IMR-90 (cell line): ENCODE data around the gene LRP6. TPM values are rescaled to one million over a fixed set of nuclear protein-coding genes. Genes with fewer than 3 reads are reported as not detected.

Source experiments
- ATAC-seq: fragments of 200-7000 bp; cut with Tn5 transposase; 2 replicates; pipeline ENCODE4 v1.9.1; 2020; ENCODE audit warnings: low read depth, mild to moderate bottlenecking, moderate library complexity
- BruUV-seq: library from RNA; stranded (reverse); fragments of 400-500 nt; replicated peaks from 2 replicates; lab custom pipeline; 2021; lab: Mats Ljungman, UMichigan
- CTCF ChIA-PET: fragments of 300-600 bp; formaldehyde crosslinking; extraction: SDS; loops from one replicate; lab custom pipeline; 2021; ENCODE audit warnings: antibody characterized with exemption; lab: Yijun Ruan, JAX
- POLR2A ChIA-PET: fragments of 300-600 bp; sonication (Branson Sonifier 250); formaldehyde crosslinking; loops from one replicate; lab custom pipeline; 2022; ENCODE audit warnings: antibody characterized with exemption; ENCODE audit not compliant: unreplicated experiment; lab: Charles Lee
- DNase-seq: peaks from one replicate; pipeline ENCODE4 v3.0.0; 2013
- H2AFZ ChIP-seq: replicated peaks from 2 replicates; pipeline ENCODE3; 2013; ENCODE audit warnings: low read length, mild to moderate bottlenecking; ENCODE audit not compliant: poor library complexity
- H2AK5ac ChIP-seq: 2 replicates; pipeline ENCODE4 v1.6.1; 2013; ENCODE audit warnings: low read depth, low read length, inconsistent platforms
- H2AK9ac ChIP-seq: replicated peaks from 2 replicates; pipeline ENCODE3; 2013; ENCODE audit warnings: mild to moderate bottlenecking, low read depth, low read length, moderate library complexity; ENCODE audit not compliant: poor library complexity
- H2BK120ac ChIP-seq: 2 replicates; pipeline ENCODE4 v1.6.1; 2013; ENCODE audit warnings: low read depth, low read length, inconsistent platforms
- H2BK15ac ChIP-seq: 3 replicates; pipeline ENCODE4 v1.6.1; 2013; ENCODE audit warnings: low read depth, low read length, inconsistent platforms
- H2BK20ac ChIP-seq: 2 replicates; pipeline ENCODE4 v1.6.1; 2013; ENCODE audit warnings: low read depth, mild to moderate bottlenecking, inconsistent platforms, low read length, moderate library complexity
- H2BK5ac ChIP-seq: 2 replicates; pipeline ENCODE4 v1.6.1; 2013; ENCODE audit warnings: mild to moderate bottlenecking, low read depth, low read length, inconsistent platforms; ENCODE audit not compliant: poor library complexity, severe bottlenecking
- H3K14ac ChIP-seq: replicated peaks from 2 replicates; pipeline ENCODE4 v1.6.1; 2013; ENCODE audit warnings: low read depth, low read length, inconsistent platforms
- H3K18ac ChIP-seq: 2 replicates; pipeline ENCODE4 v1.6.1; 2013; ENCODE audit warnings: low read depth, low read length, control low read depth
- H3K23ac ChIP-seq: 2 replicates; pipeline ENCODE4 v1.6.1; 2013; ENCODE audit warnings: low read depth, low read length, inconsistent platforms
- H3K27ac ChIP-seq: 2 replicates; pipeline ENCODE4 v1.5.1; 2013; ENCODE audit warnings: mild to moderate bottlenecking, control low read depth, low read length; ENCODE audit not compliant: insufficient read depth
- H3K27me3 ChIP-seq: 2 replicates; pipeline ENCODE4 v1.6.1; 2013; ENCODE audit warnings: low read length; ENCODE audit not compliant: control insufficient read depth, insufficient read depth
- H3K36me3 ChIP-seq: 2 replicates; pipeline ENCODE4 v1.6.1; 2013; ENCODE audit warnings: low read length, mixed read lengths; ENCODE audit not compliant: control insufficient read depth, insufficient read depth
- H3K4ac ChIP-seq: 2 replicates; pipeline ENCODE4 v1.6.1; 2013; ENCODE audit warnings: low read depth, low read length, inconsistent platforms
- H3K4me1 ChIP-seq: 2 replicates; pipeline ENCODE4 v1.6.1; 2013; ENCODE audit warnings: low read length, mixed read lengths; ENCODE audit not compliant: control insufficient read depth, insufficient read depth
- H3K4me2 ChIP-seq: 2 replicates; pipeline ENCODE4 v1.6.1; 2013; ENCODE audit warnings: low read depth, mild to moderate bottlenecking, control low read depth, low read length, moderate library complexity
- H3K4me3 ChIP-seq: 2 replicates; pipeline ENCODE4 v1.5.1; 2013; ENCODE audit warnings: low read depth, mild to moderate bottlenecking, control low read depth, low read length, moderate library complexity; ENCODE audit not compliant: insufficient read depth
- H3K56ac ChIP-seq: 2 replicates; pipeline ENCODE4 v1.6.1; 2013; ENCODE audit warnings: low read length, inconsistent platforms; ENCODE audit not compliant: insufficient read depth; ENCODE audit errors: extremely low read depth
- H3K79me1 ChIP-seq, 2 experiments: 2 replicates each; pipeline ENCODE4 v1.6.1; 2013; ENCODE audit warnings: low read length in 2 of 2, inconsistent platforms in 1 of 2, low read depth in 1 of 2
- H3K9ac ChIP-seq: 2 replicates; pipeline ENCODE4 v1.6.1; 2013; ENCODE audit warnings: low read depth, low read length, control low read depth
- H3K9me1 ChIP-seq: 2 replicates; pipeline ENCODE4 v1.6.1; 2013; ENCODE audit warnings: low read length, inconsistent platforms; ENCODE audit not compliant: insufficient read depth
- H3K9me3 ChIP-seq: 2 replicates; pipeline ENCODE4 v1.6.1; 2013; ENCODE audit warnings: low read length; ENCODE audit not compliant: control insufficient read depth, insufficient read depth
- H4K20me1 ChIP-seq: 2 replicates; pipeline ENCODE4 v1.6.1; 2013; ENCODE audit warnings: low read length, inconsistent platforms; ENCODE audit not compliant: insufficient read depth
- H4K5ac ChIP-seq: 2 replicates; pipeline ENCODE4 v1.6.1; 2013; ENCODE audit warnings: mild to moderate bottlenecking, low read depth, low read length, control low read depth
- H4K8ac ChIP-seq, 2 experiments: 2 replicates each; pipeline ENCODE4 v1.6.1; 2013; ENCODE audit warnings: low read depth in 2 of 2, low read length in 2 of 2, control low read depth in 1 of 2, inconsistent platforms in 1 of 2
- H4K91ac ChIP-seq: 2 replicates; pipeline ENCODE4 v1.6.1; 2013; ENCODE audit warnings: low read depth, low read length, inconsistent platforms; ENCODE audit not compliant: insufficient read depth
- BHLHE40 ChIP-seq: fragments of 150-350 bp; IDR thresholded peaks from 2 replicates; pipeline ENCODE4 v1.6.1; 2016; ENCODE audit warnings: mild to moderate bottlenecking, low read depth, low read length
- CEBPB ChIP-seq: IDR thresholded peaks from 2 replicates; pipeline ENCODE4 v1.6.1; 2012; ENCODE audit warnings: low read depth, low read length, improper control_type of control experiment
- CHD1 ChIP-seq: IDR thresholded peaks from 2 replicates; pipeline ENCODE4 v1.6.1; 2012; ENCODE audit warnings: low read depth, low read length, improper control_type of control experiment
- CTCF ChIP-seq: conservative IDR thresholded peaks from 2 replicates; pipeline ENCODE4 v1.5.1; 2012; ENCODE audit warnings: mild to moderate bottlenecking, low read depth, low read length, improper control_type of control experiment
- FOS ChIP-seq: fragments of 150-350 bp; IDR thresholded peaks from 2 replicates; pipeline ENCODE4 v1.6.1; 2016; ENCODE audit warnings: low read depth, low read length
- MAFK ChIP-seq: IDR thresholded peaks from 2 replicates; pipeline ENCODE4 v1.6.1; 2012; ENCODE audit warnings: low read depth, low read length, improper control_type of control experiment
- MAZ ChIP-seq: IDR thresholded peaks from 2 replicates; pipeline ENCODE4 v1.6.1; 2012; ENCODE audit warnings: low read depth, mild to moderate bottlenecking, low read length, improper control_type of control experiment, moderate library complexity, borderline replicate concordance
- MXI1 ChIP-seq: IDR thresholded peaks from 2 replicates; pipeline ENCODE4 v1.6.1; 2012; ENCODE audit warnings: low read depth, mild to moderate bottlenecking, low read length, moderate library complexity, borderline replicate concordance
- NFE2L2 ChIP-seq: fragments of 150-350 bp; IDR thresholded peaks from 2 replicates; pipeline ENCODE4 v1.6.1; 2016; ENCODE audit warnings: low read depth, mild to moderate bottlenecking, low read length
- POLR2A ChIP-seq: IDR thresholded peaks from 2 replicates; pipeline ENCODE4 v1.6.1; 2012; ENCODE audit warnings: mild to moderate bottlenecking, low read depth, low read length
- RAD21 ChIP-seq: IDR thresholded peaks from 2 replicates; pipeline ENCODE4 v1.6.1; 2012; ENCODE audit warnings: low read length, improper control_type of control experiment
- RCOR1 ChIP-seq: IDR thresholded peaks from 2 replicates; pipeline ENCODE4 v1.6.1; 2012; ENCODE audit warnings: mild to moderate bottlenecking, low read length, improper control_type of control experiment; ENCODE audit not compliant: insufficient replicate concordance
- RFX5 ChIP-seq: IDR thresholded peaks from 2 replicates; pipeline ENCODE4 v1.8.0; 2012; ENCODE audit warnings: low read depth, mild to moderate bottlenecking, low read length, moderate library complexity
- SMC3 ChIP-seq: fragments of 150-350 bp; IDR thresholded peaks from 2 replicates; pipeline ENCODE4 v1.6.1; 2016; ENCODE audit warnings: low read depth, mild to moderate bottlenecking, antibody characterized with exemption, low read length, moderate library complexity
- USF2 ChIP-seq: fragments of 150-350 bp; IDR thresholded peaks from 2 replicates; pipeline ENCODE4 v1.6.1; 2017; ENCODE audit warnings: mild to moderate bottlenecking, antibody characterized with exemption, low read length, low read depth
- WGBS, 2 experiments: methylation state at CpG; one replicate each; pipeline versions ENCODE4 v1.1.5 to v1.1.7; 2013; ENCODE audit warnings: missing lambda C conversion rate in 2 of 2; ENCODE audit not compliant: insufficient read length in 1 of 2; ENCODE audit errors: extremely low coverage in 2 of 2; 5-methylcytosine and 5-hydroxymethylcytosine counted together
- dilution Hi-C: fragments of 300-500 bp; cut with HindIII; formaldehyde crosslinking; loops from one replicate; pipeline ENCODE4 v1.14.3; 2018; ENCODE audit warnings: low sequenced_read_pairs; ENCODE audit not compliant: unreplicated experiment
- in situ Hi-C: fragments of 300-500 bp; cut with MboI; formaldehyde crosslinking; loops from 3 replicates; pipeline ENCODE4 v1.14.3; 2019; ENCODE audit warnings: low sequenced_read_pairs, inconsistent platforms, mixed read lengths
- intact Hi-C: fragments of 100-400 bp; cut with micrococcal nuclease; formaldehyde crosslinking; loops from 2 replicates; pipeline ENCODE4 v1.10.0; 2022
- polyA plus RNA-seq, 3 experiments: library from polyadenylated mRNA; depleted of rRNA; stranded (reverse); fragments of >200 nt; gene quantifications; 2 replicates each; pipeline ENCODE4 v1.2.3, GENCODE V29; 2012; ENCODE audit warnings: low replicate concordance in 1 of 3
- total RNA-seq: library from RNA; depleted of rRNA; stranded (reverse); fragments of >200 nt; gene quantifications from 2 replicates; pipeline ENCODE4 v1.2.3, GENCODE V29; 2012
- TF ChIP-seq, protein P1 (sequence below): fragments of 150-350 bp; IDR thresholded peaks from 2 replicates; pipeline ENCODE4 v1.6.1; 2016; ENCODE audit warnings: low read depth, mild to moderate bottlenecking, low read length, moderate library complexity, borderline replicate concordance

The LRP6 gene
- total and polyA plus RNA-seq, 2 of the 4 experiments (the other 2 are of a cell fraction) = 14.2 to 32.1 TPM

- no peak overlapping the region for H3K9ac ChIP-seq
- no peaks in the 10 kb centered on the region for H3K4me1 ChIP-seq
- H2BK20ac ChIP-seq = no peak overlapping the region
- H3K4ac ChIP-seq = no peak overlapping the region
- H2BK5ac ChIP-seq = no peak overlapping the region
- in situ Hi-C loops (no loop called here), intact Hi-C loops (no loop called here), dilution Hi-C loops (no loop called here)
- H4K20me1 ChIP-seq = no peaks in the 10 kb centered on the region
- POLR2A ChIA-PET = no interaction called here
- H3K9me1 ChIP-seq = 0 out of 2 replicates have a peak, but pooled peaks cover 4% of the 10 kb centered on the region
- no peaks in the 10 kb centered on the region for H3K27me3 ChIP-seq
- WGBS, 2 experiments = no CpG with 5 or more reads among the region's 3 CpGs
- no peak for ATAC-seq
- H2BK15ac ChIP-seq = no peak overlapping the region
- no peak overlapping the region for H2AFZ ChIP-seq
- no peaks in the 10 kb centered on the region for H3K9me3 ChIP-seq
- TF ChIP-seq RAD21 (no peak), RFX5 (no peak), MXI1 (no peak), CHD1 (no peak), CEBPB (no peak), NFE2L2 (no peak), CTCF (no peak), MAFK (no peak), BHLHE40 (no peak), USF2 (no peak), SMC3 (no peak), RCOR1 (no peak), MAZ (no peak), FOS (no peak), POLR2A (no peak)
- TF ChIP-seq, protein P1, sequence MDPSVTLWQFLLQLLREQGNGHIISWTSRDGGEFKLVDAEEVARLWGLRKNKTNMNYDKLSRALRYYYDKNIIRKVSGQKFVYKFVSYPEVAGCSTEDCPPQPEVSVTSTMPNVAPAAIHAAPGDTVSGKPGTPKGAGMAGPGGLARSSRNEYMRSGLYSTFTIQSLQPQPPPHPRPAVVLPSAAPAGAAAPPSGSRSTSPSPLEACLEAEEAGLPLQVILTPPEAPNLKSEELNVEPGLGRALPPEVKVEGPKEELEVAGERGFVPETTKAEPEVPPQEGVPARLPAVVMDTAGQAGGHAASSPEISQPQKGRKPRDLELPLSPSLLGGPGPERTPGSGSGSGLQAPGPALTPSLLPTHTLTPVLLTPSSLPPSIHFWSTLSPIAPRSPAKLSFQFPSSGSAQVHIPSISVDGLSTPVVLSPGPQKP = no peak
- no peak overlapping the region for H2AK5ac ChIP-seq
- no peaks in the 10 kb centered on the region; a peak in 1 of 4 replicates for H3K79me1 ChIP-seq
- CTCF ChIA-PET = no interaction called here
- H3K14ac ChIP-seq = no peak overlapping the region
- no peak overlapping the region for H2AK9ac ChIP-seq
- no peak for DNase-seq
- no peak overlapping the region for H4K8ac ChIP-seq
- H3K56ac ChIP-seq = no peak overlapping the region
- no peak overlapping the region for H3K27ac ChIP-seq
- BruUV-seq = no TSS peak
- no peak overlapping the region for H2BK120ac ChIP-seq
- H4K91ac ChIP-seq = no peak overlapping the region
- H4K5ac ChIP-seq = no peak overlapping the region
- H3K18ac ChIP-seq = no peak overlapping the region
- H3K36me3 ChIP-seq = peaks cover 18% of the 10 kb centered on the region
- no peak overlapping the region for H3K23ac ChIP-seq
- no peak overlapping the region for H3K4me3 ChIP-seq
- no peak overlapping the region for H3K4me2 ChIP-seq
Measured at GRCh38 chr12:12123036-12123604, 143.7 kb downstream of the LRP6 start.
